ENCODE data around the gene PTGER2.

DNA sequence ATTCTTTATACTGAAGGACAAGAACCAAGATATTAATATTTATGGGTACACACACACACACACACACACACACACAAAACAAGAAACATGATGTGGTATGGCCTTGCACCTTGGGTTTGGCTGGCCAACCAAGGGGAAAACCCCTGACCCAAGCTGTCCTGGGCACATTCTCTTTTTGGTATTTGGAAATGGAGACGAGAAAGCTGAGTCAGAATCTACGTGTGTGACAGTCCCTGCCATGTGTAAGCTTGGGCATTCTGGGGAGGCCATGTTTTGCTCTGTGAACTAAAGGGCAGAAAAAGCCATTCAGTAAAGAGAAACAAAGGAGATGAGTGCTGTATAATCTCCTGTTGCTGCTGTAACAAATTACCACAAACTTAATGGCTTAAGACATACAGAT lies 35.6 kb downstream of the PTGER2 start:
- TF ChIP-seq, protein P1, sequence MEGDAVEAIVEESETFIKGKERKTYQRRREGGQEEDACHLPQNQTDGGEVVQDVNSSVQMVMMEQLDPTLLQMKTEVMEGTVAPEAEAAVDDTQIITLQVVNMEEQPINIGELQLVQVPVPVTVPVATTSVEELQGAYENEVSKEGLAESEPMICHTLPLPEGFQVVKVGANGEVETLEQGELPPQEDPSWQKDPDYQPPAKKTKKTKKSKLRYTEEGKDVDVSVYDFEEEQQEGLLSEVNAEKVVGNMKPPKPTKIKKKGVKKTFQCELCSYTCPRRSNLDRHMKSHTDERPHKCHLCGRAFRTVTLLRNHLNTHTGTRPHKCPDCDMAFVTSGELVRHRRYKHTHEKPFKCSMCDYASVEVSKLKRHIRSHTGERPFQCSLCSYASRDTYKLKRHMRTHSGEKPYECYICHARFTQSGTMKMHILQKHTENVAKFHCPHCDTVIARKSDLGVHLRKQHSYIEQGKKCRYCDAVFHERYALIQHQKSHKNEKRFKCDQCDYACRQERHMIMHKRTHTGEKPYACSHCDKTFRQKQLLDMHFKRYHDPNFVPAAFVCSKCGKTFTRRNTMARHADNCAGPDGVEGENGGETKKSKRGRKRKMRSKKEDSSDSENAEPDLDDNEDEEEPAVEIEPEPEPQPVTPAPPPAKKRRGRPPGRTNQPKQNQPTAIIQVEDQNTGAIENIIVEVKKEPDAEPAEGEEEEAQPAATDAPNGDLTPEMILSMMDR (IDR thresholded peaks at IDR 0.05) = no peak
- no peak for TF ChIP-seq POLR2A (IDR thresholded peaks at IDR 0.05)
- TF ChIP-seq EP300 (IDR thresholded peaks at IDR 0.05) = no peak
- TF ChIP-seq POLR2AphosphoS5 (IDR thresholded peaks at IDR 0.05) = no peak
